Endometrium (tissue), 2 donors: ENCODE data around the gene DNMBP.
"Not testable (repeated sequence)": the region's sequence is repeated elsewhere in the genome, so short reads cannot be mapped to it uniquely, and the experiment has no call there.

Experiments used
- FAIRE-seq: peaks from 2 replicates; lab custom pipeline; 2012; peaks lifted over from hg19 to GRCh38; lab: Jason Lieb, UNC
- donor health status: control.
- donor health status: control.

DNMBP gene

DNA sequence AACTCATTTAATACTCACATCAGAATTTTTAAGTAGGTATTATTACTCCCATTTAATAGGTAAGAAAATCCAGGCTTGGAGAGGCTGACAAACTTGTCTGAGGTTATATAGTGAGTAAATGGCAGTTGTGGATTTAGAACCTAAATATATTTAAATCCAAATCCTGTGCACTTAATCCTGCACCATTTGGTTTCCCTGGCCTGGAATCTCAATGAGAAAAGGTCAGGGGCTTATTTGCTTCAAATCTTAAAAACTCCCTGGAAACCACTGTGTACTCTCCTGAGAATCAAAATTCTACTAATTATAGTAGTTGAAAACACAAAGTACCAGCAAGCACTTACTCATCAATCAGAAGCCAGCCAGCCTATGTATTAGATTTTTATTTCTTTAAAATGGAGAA is 97.7 kb downstream of the DNMBP start:
- FAIRE-seq = no peak

DNA sequence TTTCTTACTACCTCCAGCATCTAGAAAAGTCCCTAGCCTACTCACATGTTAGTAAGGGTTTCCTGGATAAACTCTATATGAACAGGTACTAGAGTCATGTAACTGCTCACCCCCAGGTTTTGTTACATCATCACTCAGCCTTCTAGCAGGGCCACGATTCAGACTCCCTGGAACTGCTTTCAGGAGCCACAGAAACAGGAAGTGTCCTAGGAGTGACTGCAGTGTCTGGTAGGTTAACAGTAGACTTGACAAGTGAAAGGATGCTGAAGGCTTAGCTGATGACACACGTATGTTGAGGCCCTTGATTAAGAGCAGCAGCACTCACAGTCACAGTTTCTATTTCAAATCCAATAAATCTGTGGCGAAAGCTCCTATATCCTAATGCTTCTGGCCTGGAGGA is 101.2 kb downstream of the DNMBP start:
- FAIRE-seq = no peak

DNA sequence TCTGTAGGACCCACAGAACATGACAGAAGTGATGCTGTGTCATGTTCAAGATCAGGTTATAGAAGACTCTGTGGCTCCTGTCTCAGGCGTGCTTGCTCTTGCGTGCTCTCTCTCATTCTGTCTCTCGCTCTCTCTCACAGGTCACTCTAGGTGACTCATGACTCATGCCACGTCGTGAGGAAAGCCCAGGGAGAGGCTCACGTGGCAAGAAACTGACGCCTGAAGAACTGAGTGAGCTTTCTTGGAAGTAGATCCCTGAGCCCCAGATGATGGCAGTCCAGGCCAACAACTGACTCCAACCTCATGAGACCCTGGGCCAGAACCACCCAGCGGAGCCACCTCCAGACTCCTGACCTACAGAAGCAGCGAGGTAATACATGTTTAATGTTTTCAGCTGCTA is 103.3 kb downstream of the DNMBP start:
- FAIRE-seq = no peak

DNA sequence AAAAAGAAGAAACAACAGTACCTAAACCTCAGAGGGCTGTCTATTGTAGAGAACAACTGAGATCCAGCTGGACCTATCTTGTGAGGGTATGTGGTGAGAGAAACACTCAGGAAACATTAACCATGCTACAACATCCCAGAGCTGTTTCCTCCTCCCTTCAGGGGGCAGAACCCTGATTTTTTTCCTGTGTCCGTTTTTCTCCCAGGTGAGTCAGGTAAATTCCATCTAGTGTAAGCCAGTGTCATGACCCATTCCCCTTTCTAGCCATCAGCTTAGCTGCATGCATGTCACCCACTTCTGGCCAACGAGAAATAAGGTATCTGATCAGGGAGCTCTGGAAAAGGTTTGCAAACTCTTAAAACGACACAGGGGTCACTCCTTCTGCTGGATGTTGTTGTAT is 103.8 kb downstream of the DNMBP start:
- no peak for FAIRE-seq

DNA sequence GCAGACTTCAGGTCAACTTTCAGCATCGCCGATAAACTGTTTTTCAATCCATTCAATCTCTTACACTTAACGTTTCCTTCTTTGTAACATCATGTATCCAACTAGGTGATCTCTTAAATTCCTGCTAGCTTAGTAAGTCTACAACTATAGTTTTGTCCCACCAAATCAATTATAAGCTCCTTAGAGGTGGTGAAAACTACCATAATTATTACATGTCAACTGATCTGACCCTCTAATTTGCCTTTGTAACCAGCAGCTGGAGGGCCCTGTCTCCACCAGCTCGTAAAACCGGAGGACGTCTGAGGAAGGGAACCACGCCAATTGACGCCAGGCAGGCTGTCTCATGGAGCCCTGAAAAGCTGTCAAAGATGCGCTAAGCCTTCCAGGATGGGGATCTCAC is 113.9 kb downstream of the DNMBP start:
- FAIRE-seq = no peak

DNA sequence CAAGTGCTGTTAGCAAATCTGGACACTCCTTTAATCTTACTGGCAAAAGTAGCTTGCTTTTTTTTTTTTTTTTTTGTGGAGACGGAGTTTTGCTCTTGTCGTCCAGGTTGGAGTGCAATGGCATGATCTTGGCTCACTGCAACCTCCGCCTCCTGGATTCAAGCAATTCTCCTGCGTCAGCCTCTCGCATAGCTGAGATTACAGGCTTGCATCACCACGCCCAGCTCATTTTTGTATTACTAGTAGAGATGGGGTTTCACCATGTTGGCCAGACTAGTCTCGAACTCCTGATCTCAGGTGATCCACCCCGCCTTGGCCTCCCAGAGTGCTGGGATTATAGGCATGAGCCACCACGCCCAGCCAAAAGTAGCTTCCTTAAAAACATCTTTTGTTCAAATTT is 114.7 kb downstream of the DNMBP start:
- not testable (repeated sequence) for FAIRE-seq

DNA sequence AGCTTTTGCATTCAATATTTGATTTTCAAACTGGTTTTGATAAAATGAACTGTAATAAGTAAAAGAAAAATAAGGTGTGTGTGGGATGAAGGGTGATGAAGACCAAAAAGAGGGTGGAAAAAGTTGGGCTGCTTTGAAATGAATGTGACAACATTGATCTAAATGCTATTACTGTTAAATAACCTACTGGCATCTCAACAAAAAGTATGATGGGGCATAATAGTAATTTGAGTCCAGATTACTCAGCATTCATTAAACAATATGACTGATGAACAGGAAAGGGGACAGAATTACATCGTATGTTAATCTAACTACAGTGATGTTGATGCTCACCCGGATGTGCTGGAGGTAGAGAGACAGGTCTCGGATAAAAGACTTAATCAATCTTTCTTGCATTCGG is 115.1 kb downstream of the DNMBP start:
- no peak for FAIRE-seq

DNA sequence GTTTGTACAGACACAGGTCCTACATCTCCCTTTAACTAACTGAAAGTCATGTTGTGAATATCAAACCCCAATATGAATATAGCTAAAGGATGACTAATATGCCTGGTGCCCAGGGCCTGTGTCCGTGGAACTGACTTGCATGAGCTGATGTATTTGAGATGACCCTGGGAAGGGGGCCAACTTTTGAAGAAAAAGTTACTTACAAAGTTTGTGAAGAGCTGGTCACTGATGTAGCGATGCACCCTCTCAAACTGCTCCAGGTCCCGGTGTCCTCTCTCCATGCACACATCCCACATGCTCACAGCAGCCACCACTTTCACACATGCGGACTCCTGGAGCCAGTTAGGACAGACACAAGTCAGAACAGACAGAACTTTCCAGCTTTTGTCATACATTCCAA is 121.1 kb downstream of the DNMBP start:
- no peak for FAIRE-seq

DNA sequence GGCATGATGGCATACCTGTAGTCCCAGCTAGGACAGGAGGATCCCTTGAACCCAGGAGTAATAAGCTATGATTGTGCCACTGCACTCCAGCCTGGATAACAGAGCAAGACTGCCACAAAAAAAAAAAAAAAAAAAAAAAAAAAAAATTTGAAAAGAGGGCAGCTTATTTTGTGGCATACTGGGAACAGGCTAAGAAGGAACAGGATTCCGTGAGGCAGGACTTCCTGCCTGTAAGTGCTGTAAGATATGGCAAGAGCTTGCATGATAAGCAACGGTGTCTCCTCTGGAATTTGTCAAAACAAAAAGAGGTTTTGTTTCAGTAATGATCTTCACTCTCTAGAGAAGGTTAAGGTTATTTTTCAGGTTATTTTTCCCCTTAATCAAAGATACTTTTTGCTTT is 126.2 kb downstream of the DNMBP start:
- no peak for FAIRE-seq

DNA sequence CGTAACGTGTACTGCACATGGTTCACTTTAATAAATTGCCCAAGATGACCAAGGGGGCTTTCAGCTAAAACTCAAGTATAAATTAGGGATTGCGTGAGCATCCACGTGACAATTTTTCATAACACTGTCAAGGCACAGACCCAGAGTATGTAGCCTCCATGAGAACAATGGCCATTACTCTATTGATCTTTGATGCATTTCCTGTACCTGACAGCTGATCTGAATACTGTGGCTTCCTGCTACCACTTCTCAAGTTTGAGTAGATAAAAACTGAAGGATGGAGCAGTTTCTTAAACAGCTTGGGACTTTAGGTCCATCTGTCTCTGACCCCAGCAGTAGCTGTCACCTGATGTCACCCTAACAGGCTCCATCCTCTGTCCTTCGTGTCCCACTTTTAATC is 128.4 kb downstream of the DNMBP start:
- no peak for FAIRE-seq

DNA sequence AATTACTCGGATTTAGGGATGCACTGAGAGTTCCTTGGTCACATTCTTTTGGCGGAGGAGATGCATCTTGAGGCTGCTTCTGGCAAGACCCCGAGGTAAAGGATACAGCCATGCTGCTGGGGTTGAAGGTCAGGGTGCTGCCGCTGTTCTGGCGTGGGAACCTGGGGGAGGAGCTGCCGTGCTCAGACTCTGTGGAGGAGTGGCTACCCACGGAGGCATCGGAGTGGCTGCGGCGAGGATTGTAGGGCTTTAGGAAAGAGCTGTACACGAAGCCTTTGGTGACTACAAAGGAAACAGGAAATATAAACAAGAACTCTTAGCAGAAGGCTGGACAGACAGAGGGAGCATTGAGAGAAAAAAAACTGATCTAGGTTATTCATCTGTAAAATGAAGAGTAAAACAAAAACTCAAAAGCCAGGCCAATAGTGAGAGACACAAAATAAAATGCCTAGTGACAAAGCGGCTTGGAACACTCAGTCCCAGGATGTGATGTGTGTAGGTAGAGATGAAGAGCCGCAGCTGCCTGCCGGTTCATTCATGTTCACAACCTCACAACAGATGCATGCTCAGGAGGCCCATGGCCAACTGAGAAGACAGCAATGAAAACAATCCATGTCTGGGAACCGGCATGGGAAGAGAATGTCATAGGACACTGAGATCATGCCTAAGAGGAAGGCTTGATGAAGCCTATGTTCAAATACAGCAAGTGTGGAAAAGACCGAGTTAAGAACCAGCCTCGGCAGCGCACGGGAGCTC is 129.5 kb downstream of the DNMBP start:
- no peak for FAIRE-seq

DNA sequence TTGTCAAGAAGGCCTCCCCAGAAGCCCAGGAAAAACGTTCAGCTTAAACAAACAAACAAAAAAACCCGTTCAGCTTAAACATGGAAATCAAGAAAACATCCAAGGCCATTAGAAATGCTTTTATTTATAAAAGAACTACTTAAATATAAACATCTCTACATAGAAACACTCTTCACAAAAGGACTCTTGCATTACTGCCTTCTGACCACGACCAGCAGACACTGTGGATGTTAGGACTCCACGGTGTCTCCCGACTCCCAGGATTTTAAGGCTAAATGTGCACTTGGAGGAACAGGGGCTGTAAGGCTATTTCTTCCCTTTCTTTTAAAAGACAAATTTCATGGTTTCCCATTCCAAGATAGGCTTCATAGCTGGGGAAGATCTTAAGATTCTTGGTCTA is 134.3 kb downstream of the DNMBP start:
- no peak for FAIRE-seq

DNA sequence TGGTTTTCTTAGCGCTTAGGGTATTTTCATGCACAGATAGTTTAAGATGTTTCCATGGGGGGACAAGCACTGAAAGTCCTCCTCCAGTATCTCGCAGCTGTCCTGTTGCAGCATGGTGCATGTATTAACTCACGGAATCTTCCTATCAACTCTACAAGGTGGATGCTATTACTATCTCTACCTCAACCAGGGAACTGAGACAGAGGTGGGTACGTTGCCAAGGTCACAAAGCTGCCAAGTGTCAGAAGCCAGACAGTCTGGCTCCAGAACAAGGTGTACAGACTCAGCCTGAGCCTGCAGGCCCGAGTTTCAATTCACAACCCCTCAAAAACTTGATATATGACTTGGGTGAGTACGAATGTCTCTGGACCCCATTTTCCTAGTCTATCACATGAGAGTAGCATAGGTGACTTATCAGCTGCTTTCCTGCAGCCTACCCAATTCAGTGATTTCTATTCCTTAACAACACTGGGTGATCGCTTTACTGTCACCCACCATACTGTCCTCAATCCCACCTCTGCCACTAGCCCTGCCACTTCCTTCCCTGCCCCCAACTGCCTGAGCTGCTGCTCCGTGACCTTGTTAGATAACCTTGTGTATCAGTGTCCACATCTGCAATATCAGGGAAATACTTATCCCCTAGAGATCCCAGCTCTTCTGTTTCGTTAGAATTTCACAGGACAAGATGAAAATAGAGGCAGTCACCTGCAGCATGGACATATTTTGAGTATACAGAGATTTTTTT is 135.2 kb downstream of the DNMBP start:
- no peak for FAIRE-seq

DNA sequence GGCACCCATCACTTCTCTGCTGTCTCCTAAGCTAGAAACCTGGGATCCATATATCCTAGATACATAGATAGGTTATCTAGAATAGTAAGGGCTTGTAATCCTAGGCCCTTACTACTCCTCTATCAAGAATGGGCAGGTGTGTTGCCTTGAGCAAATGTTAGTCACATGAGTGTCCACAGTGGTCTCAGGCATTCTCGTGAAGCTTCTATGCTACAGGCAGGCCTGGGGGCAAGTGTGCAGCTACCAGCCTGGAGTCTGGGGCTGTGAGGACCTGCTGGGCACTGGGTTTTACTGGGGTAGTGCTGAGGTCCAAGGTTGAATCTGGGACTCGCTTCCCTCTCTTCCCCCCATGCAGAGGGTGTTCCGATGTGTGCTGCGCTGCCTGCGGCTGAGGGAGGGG is 135.9 kb downstream of the DNMBP start:
- no peak for FAIRE-seq

DNA sequence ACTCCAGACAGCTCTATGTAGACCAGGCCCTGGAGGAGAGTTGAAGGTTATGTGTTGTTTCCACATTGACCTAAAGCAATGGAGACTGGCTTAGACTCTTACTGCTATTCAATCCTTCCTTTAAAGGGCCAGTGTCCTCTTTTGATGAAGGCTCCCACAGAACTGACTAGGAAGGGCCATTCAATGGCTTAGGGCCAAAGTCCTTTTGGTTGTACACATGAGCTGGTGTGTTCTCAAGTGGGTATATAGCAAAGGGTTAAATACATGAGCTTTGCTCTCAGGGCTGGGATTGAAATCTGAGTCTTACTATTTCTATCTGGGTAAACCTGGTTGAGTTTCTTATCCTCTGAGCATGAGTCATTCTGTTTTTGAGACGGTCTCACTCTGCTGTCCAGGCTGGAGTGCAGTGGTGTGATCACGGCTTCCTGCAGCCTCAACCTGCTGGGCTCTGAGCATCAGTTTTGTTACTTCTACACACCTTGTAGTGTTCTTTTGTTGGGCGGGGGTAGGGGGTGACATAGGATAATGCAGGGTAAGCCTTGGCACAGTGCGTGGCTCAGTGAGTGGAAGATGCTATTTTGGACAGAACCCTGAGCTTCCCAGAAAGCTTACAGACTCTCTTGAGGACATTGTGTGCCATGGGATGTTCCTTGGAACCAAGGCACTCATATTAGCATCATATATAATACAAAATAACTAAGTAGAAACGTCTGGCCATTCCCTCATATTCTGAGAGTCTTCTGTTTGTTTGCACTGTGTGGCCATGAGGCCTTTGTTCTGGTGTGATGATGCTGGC is 137.2 kb downstream of the DNMBP start:
- no peak for FAIRE-seq

DNA sequence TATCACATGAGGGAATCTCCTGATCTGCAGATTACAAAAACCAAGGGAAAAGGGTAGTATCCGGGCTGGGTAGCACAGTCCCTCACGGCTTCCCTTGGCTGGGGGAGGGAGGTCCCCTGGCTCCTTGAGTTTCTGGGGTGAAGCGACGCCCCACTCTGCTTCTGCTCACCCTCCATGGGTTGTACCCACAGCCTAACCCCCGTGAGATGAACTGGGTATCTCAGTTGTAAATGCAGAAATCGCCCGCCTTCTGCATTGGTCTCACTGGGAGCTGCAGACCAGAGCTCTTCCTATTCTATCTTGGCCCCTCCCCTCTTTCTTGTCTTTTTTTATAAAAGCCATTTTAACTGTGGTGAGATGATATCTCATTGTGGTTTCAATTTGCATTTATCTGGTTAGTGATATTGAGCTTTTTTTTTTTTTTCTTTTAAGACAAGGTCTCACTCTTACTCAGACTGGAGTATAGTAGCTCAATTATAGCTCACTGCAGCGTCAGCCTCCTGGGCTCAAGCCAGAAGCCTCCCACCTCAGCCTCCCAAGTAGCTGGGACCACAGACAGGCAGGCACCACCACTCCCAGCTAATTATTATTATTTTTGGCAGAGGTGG is 139.5 kb downstream of the DNMBP start:
- FAIRE-seq = no peak

DNA sequence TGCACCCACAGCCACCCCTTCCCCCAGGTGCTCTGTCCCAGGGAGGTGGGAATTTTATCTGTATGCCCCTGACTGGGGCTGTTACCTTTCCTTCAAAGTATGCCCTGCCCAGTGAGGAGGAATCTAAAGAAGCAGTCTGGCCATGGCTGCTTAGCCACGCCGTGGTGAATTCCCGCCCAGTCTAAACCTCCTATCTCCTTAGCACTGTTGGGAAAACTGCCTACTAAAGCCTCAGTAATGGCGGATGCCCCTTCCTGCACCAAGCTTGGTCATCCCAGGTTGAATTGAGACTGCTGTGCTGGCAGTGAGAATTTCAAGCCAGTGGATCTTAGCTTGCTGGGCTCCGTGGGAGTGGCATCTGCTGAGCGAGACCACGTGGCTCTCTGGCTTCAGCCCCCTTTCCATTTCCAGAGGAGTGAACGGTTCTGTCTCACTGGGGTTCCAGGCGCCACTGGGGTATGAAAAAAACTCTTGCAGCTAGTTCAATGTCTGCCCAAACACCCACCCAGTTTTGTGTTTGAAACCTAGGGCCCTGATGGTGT is 140.1 kb downstream of the DNMBP start:
- no peak for FAIRE-seq

DNA sequence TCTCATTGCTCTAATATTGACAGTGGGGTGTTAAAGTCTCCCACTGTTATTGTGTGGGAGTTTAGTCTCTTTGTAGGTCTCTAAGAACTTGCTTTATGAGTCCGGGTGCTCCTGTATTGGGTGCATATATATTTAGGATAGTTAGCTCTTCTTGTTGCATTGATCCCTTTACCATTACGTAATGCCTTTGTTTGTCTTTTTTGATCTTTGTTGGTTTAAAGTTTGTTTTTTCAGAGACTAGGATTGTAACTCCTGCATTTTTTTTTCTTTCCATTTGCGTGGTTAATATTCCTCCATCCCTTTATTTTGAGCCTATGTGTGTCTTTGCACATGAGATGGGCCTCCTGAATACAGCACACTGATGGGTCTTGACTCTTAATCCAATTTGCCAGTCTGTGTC is 142.5 kb downstream of the DNMBP start:
- not testable (repeated sequence) for FAIRE-seq

DNA sequence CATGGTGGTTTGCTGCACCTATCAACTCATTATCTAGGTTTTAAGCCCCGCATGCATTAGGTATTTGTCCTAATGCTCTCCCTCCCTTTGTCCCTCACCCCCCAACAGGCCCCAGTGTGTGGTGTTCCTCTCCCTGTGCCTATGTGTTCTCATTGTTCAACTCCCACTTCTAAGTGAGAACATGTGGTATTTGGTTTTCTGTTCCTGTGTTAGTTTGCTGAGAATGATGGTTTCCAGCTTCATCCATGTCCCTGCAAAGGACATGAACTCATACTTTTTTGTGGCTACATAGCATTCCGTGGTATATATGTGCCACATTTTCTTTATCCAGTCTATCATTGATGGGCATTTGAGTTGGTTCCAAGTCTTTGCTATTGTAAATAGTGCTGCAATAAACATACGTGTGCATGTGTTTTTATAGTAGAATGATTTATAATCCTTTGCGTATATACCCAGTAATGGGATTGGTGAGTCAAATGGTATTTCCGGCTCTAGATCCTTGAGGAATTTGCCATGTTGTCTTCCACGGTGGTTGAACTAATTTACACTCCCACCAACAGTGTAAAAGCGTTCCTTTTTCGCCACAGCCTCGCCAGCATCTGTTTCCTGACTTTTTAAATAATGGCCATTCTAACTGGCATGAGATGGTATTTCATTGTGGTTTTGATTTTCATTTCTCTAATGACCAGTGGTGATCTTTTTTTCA is 146.1 kb downstream of the DNMBP start:
- FAIRE-seq = not testable (repeated sequence)

DNA sequence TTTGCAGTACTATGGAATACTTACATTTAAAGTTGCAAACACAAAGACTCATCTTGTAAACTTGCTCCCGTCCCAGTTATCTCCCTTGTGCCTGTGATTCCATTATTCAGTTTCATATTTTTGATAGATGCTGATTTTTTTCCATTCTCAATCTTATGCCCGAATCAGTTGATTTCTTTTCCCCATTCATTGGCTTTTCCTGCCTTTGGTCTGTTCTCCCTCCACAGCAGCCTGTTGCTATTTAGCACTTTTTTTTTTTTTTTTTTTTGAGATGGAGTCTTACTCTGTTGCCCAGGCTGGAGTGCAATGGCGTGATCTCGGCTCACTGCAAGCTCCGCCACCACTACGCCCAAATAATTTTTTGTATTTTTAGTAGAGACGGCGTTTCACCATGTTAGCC is 149.3 kb downstream of the DNMBP start:
- no peak for FAIRE-seq

DNA sequence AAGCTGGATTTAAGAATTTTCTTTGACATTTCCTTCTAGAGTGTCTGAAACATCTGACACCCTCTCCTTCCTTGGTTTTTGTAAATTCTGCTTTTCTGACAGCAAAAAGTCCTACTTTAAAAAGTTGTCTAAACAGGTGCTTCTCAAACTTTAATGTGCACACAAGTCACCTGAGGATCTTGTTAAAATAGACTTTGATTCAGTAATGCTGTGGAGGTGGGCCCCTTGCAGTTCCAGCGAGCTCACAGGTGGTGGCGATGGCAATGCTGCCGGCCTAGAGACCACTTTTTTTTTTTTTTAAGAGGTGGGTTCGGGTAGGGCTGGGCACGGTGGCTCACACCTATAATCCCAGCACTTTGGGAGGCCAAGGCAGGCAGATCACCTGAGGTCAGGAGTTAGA is 150.2 kb downstream of the DNMBP start:
- no peak for FAIRE-seq

DNA sequence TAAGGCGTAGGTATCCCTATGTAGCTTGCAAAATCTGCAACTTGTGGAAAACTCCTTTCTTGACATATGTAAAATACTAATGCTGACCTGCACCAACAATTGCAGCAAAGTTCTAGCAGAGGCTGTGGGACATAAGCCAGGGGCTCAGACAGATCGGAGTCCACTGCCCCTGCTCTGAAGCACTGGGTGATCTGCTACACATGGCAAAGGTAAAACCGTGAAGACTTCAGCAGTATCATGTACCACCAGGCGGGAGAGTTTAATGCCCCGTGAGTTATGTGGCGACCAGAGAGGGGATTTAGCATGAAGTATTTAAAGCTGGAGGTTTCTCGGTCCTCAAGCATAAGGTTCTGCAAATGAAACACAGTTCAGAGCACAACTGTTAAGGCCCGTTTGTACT is 150.9 kb downstream of the DNMBP start:
- FAIRE-seq = no peak
